Measurements from ENCODE around the gene KDM4B. TPM values are rescaled to one million over a fixed set of nuclear protein-coding genes. Genes with fewer than 3 reads are reported as not detected.

KDM4B gene
- total and polyA plus RNA-seq, 10 of the 15 experiments (the other 5 are each of a cell fraction or from before 2014, with no cell fraction given) = 0.47 to 49.6 (median 16.2) TPM

DNA sequence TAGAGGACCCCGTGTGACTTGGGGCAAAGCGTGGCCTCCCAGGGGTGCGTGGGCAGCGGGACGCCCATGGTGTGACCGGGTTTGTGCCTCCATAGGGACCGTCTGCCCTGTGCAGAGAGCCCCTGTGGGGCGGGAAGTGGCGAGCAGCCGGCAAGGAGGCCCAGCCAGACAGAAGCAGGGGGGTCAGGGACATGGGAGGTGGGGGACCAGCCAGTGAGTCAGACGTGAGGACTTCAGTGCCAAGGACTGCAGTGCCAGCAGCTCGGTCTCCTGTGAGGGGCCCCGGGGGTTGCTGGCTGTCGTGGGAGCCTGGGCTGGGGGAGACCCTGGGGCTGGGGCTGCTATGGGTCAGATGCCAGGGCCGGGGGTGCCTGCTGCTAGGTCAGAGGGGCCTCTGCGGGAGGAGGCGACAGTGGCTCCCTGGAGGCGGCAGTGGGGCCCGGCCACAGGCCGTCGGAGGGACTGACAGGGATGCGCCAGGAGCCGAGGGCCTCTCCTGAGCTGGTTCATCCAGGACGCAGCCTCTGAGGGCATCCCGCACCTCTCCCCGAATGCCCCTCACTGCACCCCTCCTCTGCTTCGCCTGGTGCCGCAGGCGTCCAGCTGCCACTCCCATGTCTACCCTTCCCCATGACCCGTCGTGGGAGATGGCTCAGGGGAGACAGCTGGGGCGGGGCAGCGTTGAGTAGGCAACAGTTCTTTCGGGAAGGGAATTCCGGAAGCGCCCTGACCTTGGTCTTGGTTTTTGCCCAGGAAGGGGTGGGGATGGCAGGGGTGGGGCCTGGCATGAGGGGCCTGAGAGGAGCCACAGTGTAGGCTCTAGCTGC lies 80.0 kb downstream of the KDM4B start:
- Histone ChIP-seq H3K27me3 (replicated peaks in 1 of 2; ENCODE audit: control insufficient read depth in 2 of 2, insufficient read depth in 2 of 2, low read length in 1 of 2) (no peaks in the 10 kb centered on the region), H3K4me2 (ENCODE audit: control insufficient read depth, insufficient read depth) (no peak overlapping the region), H3K9ac (ENCODE audit: control insufficient read depth, insufficient read depth, low read length) (no peak overlapping the region), H3K4me3 (no peak overlapping the region), H3K36me3 (ENCODE audit: control insufficient read depth in 2 of 2, insufficient read depth in 2 of 2, low read length in 1 of 2) (peaks cover 7% of the 10 kb centered on the region in 2 experiments; a peak in 3 of 4 replicates), H3K4me1 (ENCODE audit: control insufficient read depth, insufficient read depth, low read length) (no peaks in the 10 kb centered on the region), H2AFZ (ENCODE audit: control insufficient read depth, low read depth, low read length) (no peak overlapping the region), H4K20me1 (ENCODE audit: control insufficient read depth, insufficient read depth) (no peaks in the 10 kb centered on the region), H3K27ac (ENCODE audit: control insufficient read depth, insufficient read depth) (no peak overlapping the region), H3K9me3 (replicated peaks; ENCODE audit: control insufficient read depth, insufficient read depth, low read length) (no peaks in the 10 kb centered on the region), H3K79me2 (ENCODE audit: control insufficient read depth, insufficient read depth, low read length) (no peaks in the 10 kb centered on the region)
- ChIA-PET SMC1A (ENCODE audit: uncharacterized antibody, unreplicated experiment) (interaction anchor here (0.6 kb wide), 1 partner anchor 305 kb away, joined by 3 read pairs; no protein-coding TSS in a partner anchor), POLR2A (no interaction called here), RAD21 (ENCODE audit: unreplicated experiment) (no interaction called here), CTCF (interaction anchor here (0.7 to 2.0 kb wide), 7 partner anchors 46 to 329 kb away, joined by 3 to 5 read pairs (median 3); no protein-coding TSS in a partner anchor)
- TF ChIP-seq SRF (IDR thresholded peaks at IDR 0.05; ENCODE audit: low read depth in 2 of 2, low read length in 2 of 2) = 0 out of 4 replicates have a peak, but pooled peaks of 1 of the 2 experiments have one; percentile 1
- no peak for TF ChIP-seq ETV6 (conservative IDR thresholded peaks at IDR 0.05 in 1 of 2, IDR thresholded peaks at IDR 0.05 in 1 of 2; ENCODE audit: borderline replicate concordance in 1 of 2, low read depth in 1 of 2)
- FAIRE-seq (no peak), DNase-seq (ENCODE audit: low read depth, low spot score) (no peak), ATAC-seq (no peak)
- intact Hi-C loops (cut with micrococcal nuclease; ENCODE audit: unreplicated experiment) = loop anchor here (1.0 to 2.0 kb wide), 2 partner anchors 106 to 328 kb away; no protein-coding TSS in a partner anchor
- 88% methylated on average over 32 of the region's 36 CpGs for WGBS (ENCODE audit: insufficient coverage, insufficient replicate concordance, low lambda C conversion rate, missing lambda C conversion rate)
- BruUV-seq (replicated peaks) = no TSS peak
- in situ Hi-C loops (cut with MboI) = no loop called here

- ChIA-PET RAD21 (ENCODE audit: unreplicated experiment) (no interaction called here), POLR2A (no interaction called here), CTCF (interaction anchor here (1.1 kb wide), 1 partner anchor 90 kb away, joined by 3 read pairs; no protein-coding TSS in a partner anchor), SMC1A (ENCODE audit: uncharacterized antibody, unreplicated experiment) (no interaction called here)
- WGBS (ENCODE audit: insufficient coverage, insufficient replicate concordance, low lambda C conversion rate, missing lambda C conversion rate) = 69% methylated on average over 9 of the region's 9 CpGs
- no peak overlapping the region for H2AFZ ChIP-seq (ENCODE audit: control insufficient read depth, low read depth, low read length)
- no peak for TF ChIP-seq ZNF687 (IDR thresholded peaks at IDR 0.05)
- no peak for TF ChIP-seq CHD2 (IDR thresholded peaks at IDR 0.05; ENCODE audit: borderline replicate concordance, low read depth, low read length)
- TF ChIP-seq BMI1 (IDR thresholded peaks at IDR 0.05; ENCODE audit: borderline replicate concordance) = no peak
- TF ChIP-seq, protein P1, sequence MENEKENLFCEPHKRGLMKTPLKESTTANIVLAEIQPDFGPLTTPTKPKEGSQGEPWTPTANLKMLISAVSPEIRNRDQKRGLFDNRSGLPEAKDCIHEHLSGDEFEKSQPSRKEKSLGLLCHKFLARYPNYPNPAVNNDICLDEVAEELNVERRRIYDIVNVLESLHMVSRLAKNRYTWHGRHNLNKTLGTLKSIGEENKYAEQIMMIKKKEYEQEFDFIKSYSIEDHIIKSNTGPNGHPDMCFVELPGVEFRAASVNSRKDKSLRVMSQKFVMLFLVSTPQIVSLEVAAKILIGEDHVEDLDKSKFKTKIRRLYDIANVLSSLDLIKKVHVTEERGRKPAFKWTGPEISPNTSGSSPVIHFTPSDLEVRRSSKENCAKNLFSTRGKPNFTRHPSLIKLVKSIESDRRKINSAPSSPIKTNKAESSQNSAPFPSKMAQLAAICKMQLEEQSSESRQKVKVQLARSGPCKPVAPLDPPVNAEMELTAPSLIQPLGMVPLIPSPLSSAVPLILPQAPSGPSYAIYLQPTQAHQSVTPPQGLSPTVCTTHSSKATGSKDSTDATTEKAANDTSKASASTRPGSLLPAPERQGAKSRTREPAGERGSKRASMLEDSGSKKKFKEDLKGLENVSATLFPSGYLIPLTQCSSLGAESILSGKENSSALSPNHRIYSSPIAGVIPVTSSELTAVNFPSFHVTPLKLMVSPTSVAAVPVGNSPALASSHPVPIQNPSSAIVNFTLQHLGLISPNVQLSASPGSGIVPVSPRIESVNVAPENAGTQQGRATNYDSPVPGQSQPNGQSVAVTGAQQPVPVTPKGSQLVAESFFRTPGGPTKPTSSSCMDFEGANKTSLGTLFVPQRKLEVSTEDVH (IDR thresholded peaks at IDR 0.05; ENCODE audit: low read depth, partially characterized antibody) = no peak
- ATAC-seq = no peak
- H3K4me2 ChIP-seq (ENCODE audit: control insufficient read depth, insufficient read depth) = no peak overlapping the region
- no peaks in the 10 kb centered on the region for H4K20me1 ChIP-seq (ENCODE audit: control insufficient read depth, insufficient read depth)
- H3K4me3 ChIP-seq = no peak overlapping the region
- FAIRE-seq = no peak
- in situ Hi-C loops (cut with MboI) = no loop called here
- no peak overlapping the region for H3K9ac ChIP-seq (ENCODE audit: control insufficient read depth, insufficient read depth, low read length)
- intact Hi-C loops (cut with micrococcal nuclease; ENCODE audit: unreplicated experiment) = loop anchor here (2.0 kb wide), 1 partner anchor 105 kb away; no protein-coding TSS in a partner anchor
- H3K27me3 ChIP-seq (replicated peaks in 1 of 2; ENCODE audit: control insufficient read depth in 2 of 2, insufficient read depth in 2 of 2, low read length in 1 of 2) = no peaks in the 10 kb centered on the region
- H3K36me3 ChIP-seq (ENCODE audit: control insufficient read depth in 2 of 2, insufficient read depth in 2 of 2, low read length in 1 of 2) = peaks cover 7% of the 10 kb centered on the region in 2 experiments; a peak in 3 of 4 replicates
- H3K27ac ChIP-seq (ENCODE audit: control insufficient read depth, insufficient read depth) = no peak overlapping the region
- no peaks in the 10 kb centered on the region for H3K9me3 ChIP-seq (replicated peaks; ENCODE audit: control insufficient read depth, insufficient read depth, low read length)
- DNase-seq (ENCODE audit: low read depth, low spot score) = no peak
- no peaks in the 10 kb centered on the region for H3K79me2 ChIP-seq (ENCODE audit: control insufficient read depth, insufficient read depth, low read length)
- no peaks in the 10 kb centered on the region for H3K4me1 ChIP-seq (ENCODE audit: control insufficient read depth, insufficient read depth, low read length)
- no TSS peak for BruUV-seq (replicated peaks)
Measured at GRCh38 chr19:5049561-5049960, 80.6 kb downstream of the KDM4B start.

Data from GM12878 (cell line).